Pancreas (tissue), 10 donors: Measurements from ENCODE around the gene SPTLC3. TPM values are rescaled to one million over a fixed set of nuclear protein-coding genes. Genes with fewer than 3 reads are reported as not detected.

Source experiments
- ATAC-seq, 4 donors: fragments of 200-7000 bp; cut with Tn5 transposase; one replicate each; pipeline versions ENCODE4 v1.8.0 to v1.9.1; 2020; ENCODE audit warnings: mild to moderate bottlenecking in 4 of 4, moderate library complexity in 4 of 4
- DNase-seq, 6 donors: peaks; one replicate each; pipeline ENCODE4 v3.0.0-alpha.2; 2020
- FAIRE-seq: peaks from 2 replicates; lab custom pipeline; 2012; peaks lifted over from hg19 to GRCh38; lab: Jason Lieb, UNC
- H3K27ac ChIP-seq, 4 donors: fragments of 200-600 bp; sonication (generic); 1 replicate in 3 of 4; 2 replicates in 1 of 4; pipeline versions ENCODE4 v1.5.0 to v1.8.0; 2020
- H3K27me3 ChIP-seq, 4 donors: fragments of 200-600 bp; one replicate each; pipeline ENCODE4 v1.8.0; 2021
- H3K36me3 ChIP-seq, 3 donors: fragments of 200-600 bp; sonication (generic) in 1 of 3; one replicate each; pipeline versions ENCODE4 v1.5.0 to v1.8.0; 2020 to 2021
- H3K4me1 ChIP-seq, 3 donors: fragments of 200-600 bp; one replicate each; pipeline ENCODE4 v1.8.0; 2021
- H3K4me3 ChIP-seq, 4 donors: fragments of 200-600 bp; sonication (generic) in 2 of 4; one replicate each; pipeline versions ENCODE4 v1.5.0 to v1.8.0; 2020 to 2021
- H3K9me3 ChIP-seq, 4 donors: fragments of 200-600 bp; one replicate each; pipeline ENCODE4 v1.8.0; 2021
- WGBS, 2 donors: extraction: QIAGEN DNeasy Blood & Tissue Kit; methylation state at CpG; one replicate each; pipeline ENCODE4 v1.1.7; 2013; 5-methylcytosine and 5-hydroxymethylcytosine counted together
- intact Hi-C, 3 donors: fragments of 100-400 bp; cut with DNase I; formaldehyde crosslinking; loops; one replicate each; pipeline versions ENCODE4 v1.11.1 to v1.14.2; 2022
- polyA plus RNA-seq, 2 donors: library from polyadenylated mRNA; stranded (reverse); fragments of 200-250 nt; gene quantifications; one replicate each; pipeline ENCODE4 v1.2.3, GENCODE V29; 2013
- total RNA-seq, 6 donors: library from RNA; stranded (reverse); fragmentation: NEBNext Ultra II Directional in 4 of 6; extraction: Animal tissue kit (Norgen Biotek cat#: 25700) in 4 of 6; gene quantifications; one replicate each; pipeline versions ENCODE4 v1.2.1 to v1.2.4, GENCODE V29; 2021 to 2023
- TF ChIP-seq, protein P1 (sequence below), 4 donors: fragments of 200-600 bp; sonication (generic) in 3 of 4; IDR thresholded peaks; one replicate each; pipeline versions ENCODE4 v1.5.0 to v1.8.0; 2021; ENCODE audit warnings: antibody characterized with exemption in 4 of 4
- donor health status: healthy with polysubstance abuse.
- donor health status: DM: no; HTN: no; CAD: no; lungs with moderate emphysema.
- donor health status: DM: no; HTN: no; CAD: no.
- donor health status: control.
- donor health status: control.
- donor health status: Bipolar disorder and iron deficiency.
- donor health status: DM: yes; HTN: yes; CAD: no.
- donor health status: DM: no; HTN: no; CAD: no.
- donor health status: DM: no; HTN: no; CAD: no.
- donor health status: DM: yes; HTN: yes; CAD: no.

Gene SPTLC3
- total and polyA plus RNA-seq, 8 donors, result 1.5 to 9.3 (median 4.4) TPM

GRCh38 chr20:13159889-13160288, 151.1 kb downstream of the SPTLC3 start:
- Histone ChIP-seq H3K4me1 (no peaks in the 10 kb centered on the region), H3K9me3 (no peaks in the 10 kb centered on the region), H3K27me3 (no peaks in the 10 kb centered on the region), H3K27ac (no peak overlapping the region), H3K36me3 (peaks cover 0 to 11% (median 0%) of the 10 kb centered on the region in 3 donors), H3K4me3 (no peak overlapping the region)
- TF ChIP-seq, protein P1, sequence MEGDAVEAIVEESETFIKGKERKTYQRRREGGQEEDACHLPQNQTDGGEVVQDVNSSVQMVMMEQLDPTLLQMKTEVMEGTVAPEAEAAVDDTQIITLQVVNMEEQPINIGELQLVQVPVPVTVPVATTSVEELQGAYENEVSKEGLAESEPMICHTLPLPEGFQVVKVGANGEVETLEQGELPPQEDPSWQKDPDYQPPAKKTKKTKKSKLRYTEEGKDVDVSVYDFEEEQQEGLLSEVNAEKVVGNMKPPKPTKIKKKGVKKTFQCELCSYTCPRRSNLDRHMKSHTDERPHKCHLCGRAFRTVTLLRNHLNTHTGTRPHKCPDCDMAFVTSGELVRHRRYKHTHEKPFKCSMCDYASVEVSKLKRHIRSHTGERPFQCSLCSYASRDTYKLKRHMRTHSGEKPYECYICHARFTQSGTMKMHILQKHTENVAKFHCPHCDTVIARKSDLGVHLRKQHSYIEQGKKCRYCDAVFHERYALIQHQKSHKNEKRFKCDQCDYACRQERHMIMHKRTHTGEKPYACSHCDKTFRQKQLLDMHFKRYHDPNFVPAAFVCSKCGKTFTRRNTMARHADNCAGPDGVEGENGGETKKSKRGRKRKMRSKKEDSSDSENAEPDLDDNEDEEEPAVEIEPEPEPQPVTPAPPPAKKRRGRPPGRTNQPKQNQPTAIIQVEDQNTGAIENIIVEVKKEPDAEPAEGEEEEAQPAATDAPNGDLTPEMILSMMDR (IDR thresholded peaks at IDR 0.05), result no peak
- ATAC-seq (no peak), FAIRE-seq (no peak), DNase-seq (no peak)
- intact Hi-C loops, result no loop called here
- WGBS, 2 donors, result 90 to 95% methylated on average over 9 of the region's 9 CpGs

DNA sequence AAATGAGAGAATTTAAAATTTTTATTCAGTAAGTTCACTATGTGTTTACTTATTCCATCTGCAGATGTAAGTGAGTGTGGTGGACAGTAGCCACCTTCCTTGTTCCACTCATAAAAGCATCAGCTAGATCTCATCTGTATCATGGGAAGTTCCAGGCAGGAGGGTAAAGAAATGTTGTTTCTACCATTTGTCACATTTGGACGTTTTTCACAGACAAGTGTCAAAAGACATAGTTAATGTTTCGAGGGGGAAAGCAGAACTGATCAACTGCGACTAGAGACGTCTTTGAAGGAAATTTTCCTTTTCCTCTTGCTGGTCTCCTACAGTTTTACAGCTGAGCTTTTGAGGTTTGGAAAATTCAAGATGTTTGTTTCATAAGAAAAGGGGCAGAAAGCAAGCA, 156.4 kb downstream of the SPTLC3 start:
- Histone ChIP-seq H3K36me3 (peaks cover 0 to 6% (median 0%) of the 10 kb centered on the region in 3 donors), H3K27me3 (no peaks in the 10 kb centered on the region), H3K9me3 (no peaks in the 10 kb centered on the region), H3K4me1 (no peaks in the 10 kb centered on the region), H3K27ac (no peak overlapping the region), H3K4me3 (no peak overlapping the region)
- DNase-seq, result no peak
- intact Hi-C loops, result no loop called here
- no peak for ATAC-seq
- TF ChIP-seq, protein P1 (IDR thresholded peaks at IDR 0.05), result no peak
- WGBS, 2 donors, result 67 to 76% methylated on average over 4 of the region's 4 CpGs
- FAIRE-seq, result no peak

GRCh38 chr20:13166011-13166410, 157.2 kb downstream of the SPTLC3 start:
- no peak overlapping the region for H3K27ac ChIP-seq
- intact Hi-C loops, result no loop called here
- ATAC-seq (no peak), FAIRE-seq (no peak), DNase-seq (no peak)
- TF ChIP-seq, protein P1 (IDR thresholded peaks at IDR 0.05), result no peak
- H3K9me3 ChIP-seq, result no peaks in the 10 kb centered on the region
- no peaks in the 10 kb centered on the region for H3K4me1 ChIP-seq
- no peaks in the 10 kb centered on the region for H3K27me3 ChIP-seq
- 84 to 88% methylated on average over 5 of the region's 5 CpGs for WGBS, 2 donors
- no peaks in the 10 kb centered on the region for H3K36me3 ChIP-seq
- no peak overlapping the region for H3K4me3 ChIP-seq

GRCh38 chr20:13166437-13166836, 157.7 kb downstream of the SPTLC3 start:
- H3K27ac ChIP-seq, result no peak overlapping the region
- TF ChIP-seq, protein P1 (IDR thresholded peaks at IDR 0.05), result no peak
- no peaks in the 10 kb centered on the region for H3K9me3 ChIP-seq
- intact Hi-C loops, result no loop called here
- ATAC-seq, result no peak
- FAIRE-seq, result no peak
- 94 to 95% methylated on average over 3 of the region's 3 CpGs for WGBS, 2 donors
- H3K4me1 ChIP-seq, result no peaks in the 10 kb centered on the region
- no peak for DNase-seq
- no peaks in the 10 kb centered on the region for H3K36me3 ChIP-seq
- no peaks in the 10 kb centered on the region for H3K27me3 ChIP-seq
- H3K4me3 ChIP-seq, result no peak overlapping the region

- Histone ChIP-seq H3K27ac (no peak overlapping the region), H3K9me3 (no peaks in the 10 kb centered on the region), H3K36me3 (no peaks in the 10 kb centered on the region), H3K27me3 (no peaks in the 10 kb centered on the region), H3K4me3 (no peak overlapping the region), H3K4me1 (no peaks in the 10 kb centered on the region)
- WGBS, 2 donors, result 81 to 88% methylated on average over 1 of the region's 1 CpG
- intact Hi-C loops, result no loop called here
- TF ChIP-seq, protein P1 (IDR thresholded peaks at IDR 0.05), result no peak
- no peak for FAIRE-seq
- no peak for ATAC-seq
- no peak for DNase-seq
Observed at GRCh38 chr20:13169086-13169485, 160.3 kb downstream of the SPTLC3 start.
